ENCODE results near the gene PTGER3. TPM values are rescaled to one million over a fixed set of nuclear protein-coding genes. Genes with fewer than 3 reads are reported as not detected.

The PTGER3 gene
- total RNA-seq, 2 donors from 2014 or later, result 0.49 to 2.7 TPM

Small RNA genes within 50 kb of the gene (microRNA-seq; reads per million reads assigned to microRNA genes)
- 405 to 1,057 reads per million in 2 donors for gene MIR186

Other genes with a start within 250 kb of the PTGER3 start
- 10 to 100 TPM; 76.3 to 76.8 TPM for gene ZRANB2, start 33.2 kb upstream of the PTGER3 start, total RNA-seq

All from left colon (tissue), 2 donors.